Skeletal muscle tissue (tissue), 4 donors: ENCODE data around the gene CCL25. TPM values are rescaled to one million over a fixed set of nuclear protein-coding genes. Genes with fewer than 3 reads are reported as not detected.
"Not testable (repeated sequence)": the region's sequence is repeated elsewhere in the genome, so short reads cannot be mapped to it uniquely, and the experiment has no call there.

Experiments
- H3K27ac ChIP-seq: one replicate; pipeline ENCODE4 v1.7.0; 2013; ENCODE audit warnings: mild to moderate bottlenecking, low read depth, low read length, inconsistent platforms
- H3K27me3 ChIP-seq, 3 donors: one replicate each; pipeline ENCODE4 v1.7.0; 2013; ENCODE audit warnings: low read length in 3 of 3; ENCODE audit not compliant: control insufficient read depth in 3 of 3, insufficient read depth in 3 of 3
- H3K36me3 ChIP-seq, 3 donors: one replicate each; pipeline ENCODE4 v1.7.0; 2013; ENCODE audit warnings: low read length in 3 of 3; ENCODE audit not compliant: control insufficient read depth in 3 of 3, insufficient read depth in 3 of 3
- H3K4me1 ChIP-seq, 3 donors: one replicate each; pipeline ENCODE4 v1.7.0; 2013; ENCODE audit warnings: low read length in 3 of 3, mild to moderate bottlenecking in 3 of 3; ENCODE audit not compliant: control insufficient read depth in 3 of 3, insufficient read depth in 3 of 3
- H3K4me3 ChIP-seq, 3 donors: one replicate each; pipeline ENCODE4 v1.7.0; 2013; ENCODE audit warnings: low read length in 3 of 3
- H3K9ac ChIP-seq, 3 donors: one replicate each; pipeline ENCODE4 v1.7.0; 2013; ENCODE audit warnings: low read length in 3 of 3, mild to moderate bottlenecking in 3 of 3, moderate library complexity in 2 of 3, low read depth in 1 of 3
- H3K9me3 ChIP-seq, 3 donors: one replicate each; pipeline ENCODE4 v1.7.0; 2013; ENCODE audit warnings: low read length in 3 of 3; ENCODE audit not compliant: control insufficient read depth in 3 of 3
- total RNA-seq: library from RNA; depleted of rRNA; stranded (reverse); fragments of >200 nt; gene quantifications from one replicate; pipeline ENCODE4 v1.2.3, GENCODE V29; 2014
- donor health status: Osteomylitis.

CCL25 gene
- total RNA-seq, 1 donor from 2014 or later, result not detected

- no peaks in the 10 kb centered on the region for H3K9me3 ChIP-seq
- no peaks in the 10 kb centered on the region for H3K4me1 ChIP-seq
- no peaks in the 10 kb centered on the region for H3K36me3 ChIP-seq
- no peak overlapping the region for H3K27ac ChIP-seq
- H3K4me3 ChIP-seq, result no peak overlapping the region
- peaks cover 0 to 8% (median 0%) of the 10 kb centered on the region in 3 donors for H3K27me3 ChIP-seq
- H3K9ac ChIP-seq, result no peak overlapping the region
Measured at GRCh38 chr19:8025316-8025715, 27.2 kb upstream of the CCL25 start.

DNA sequence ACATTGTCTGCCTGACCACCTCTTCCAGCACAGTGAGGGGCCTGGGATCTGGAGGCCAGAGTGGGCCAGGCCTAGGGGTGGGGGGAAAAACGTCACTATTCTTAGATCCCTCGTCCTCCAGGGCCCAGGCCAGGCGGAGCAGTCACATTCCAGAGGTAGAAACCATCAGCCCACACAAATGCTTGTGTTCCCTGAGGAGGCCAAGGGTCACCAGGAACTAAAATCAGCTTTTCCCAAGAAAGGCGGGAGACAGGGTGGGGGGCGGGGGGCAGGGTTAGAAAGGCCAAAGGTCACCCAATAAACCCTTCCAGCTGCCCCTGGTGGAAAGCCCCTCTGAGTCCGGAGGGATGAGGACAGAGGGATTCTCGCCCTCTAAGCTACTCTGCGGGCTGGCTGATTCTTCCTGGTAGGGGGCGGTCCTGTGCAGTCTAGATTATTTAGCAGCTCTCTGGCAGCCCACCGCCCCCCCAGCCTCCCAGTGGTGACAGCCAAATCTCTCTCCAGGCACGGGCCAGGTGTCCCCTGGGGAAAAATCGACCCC, 23.5 kb upstream of the CCL25 start:
- H3K9me3 ChIP-seq, result no peaks in the 10 kb centered on the region
- H3K27me3 ChIP-seq, result peaks cover 0 to 8% (median under 1%) of the 10 kb centered on the region in 3 donors
- H3K9ac ChIP-seq, result no peak overlapping the region
- H3K36me3 ChIP-seq, result no peaks in the 10 kb centered on the region
- no peak overlapping the region for H3K4me3 ChIP-seq
- no peaks in the 10 kb centered on the region for H3K4me1 ChIP-seq
- no peak overlapping the region for H3K27ac ChIP-seq

- Histone ChIP-seq H3K4me3 (no peak overlapping the region), H3K36me3 (no peaks in the 10 kb centered on the region), H3K27me3 (peaks cover 0 to 8% (median 2%) of the 10 kb centered on the region in 3 donors), H3K9ac (no peak overlapping the region), H3K4me1 (no peaks in the 10 kb centered on the region), H3K27ac (no peak overlapping the region), H3K9me3 (no peaks in the 10 kb centered on the region)
Measured at GRCh38 chr19:8030960-8031359, 21.6 kb upstream of the CCL25 start.

GRCh38 chr19:8033287-8034177, 19.0 kb upstream of the CCL25 start:
- not testable (repeated sequence) for H3K36me3 ChIP-seq, H3K4me1 ChIP-seq, H3K9ac ChIP-seq, H3K27me3 ChIP-seq, H3K9me3 ChIP-seq, H3K4me3 ChIP-seq, H3K27ac ChIP-seq

- H3K9me3 ChIP-seq, result no peaks in the 10 kb centered on the region
- no peak overlapping the region for H3K4me3 ChIP-seq
- H3K36me3 ChIP-seq, result no peaks in the 10 kb centered on the region
- no peak overlapping the region for H3K27ac ChIP-seq
- H3K27me3 ChIP-seq, result peaks cover 0 to 8% (median 2%) of the 10 kb centered on the region in 3 donors
- H3K4me1 ChIP-seq, result peaks cover 0 to 6% (median 4%) of the 10 kb centered on the region in 3 donors
- no peak overlapping the region for H3K9ac ChIP-seq
Measured at GRCh38 chr19:8034178-8034525, 18.4 kb upstream of the CCL25 start.

DNA sequence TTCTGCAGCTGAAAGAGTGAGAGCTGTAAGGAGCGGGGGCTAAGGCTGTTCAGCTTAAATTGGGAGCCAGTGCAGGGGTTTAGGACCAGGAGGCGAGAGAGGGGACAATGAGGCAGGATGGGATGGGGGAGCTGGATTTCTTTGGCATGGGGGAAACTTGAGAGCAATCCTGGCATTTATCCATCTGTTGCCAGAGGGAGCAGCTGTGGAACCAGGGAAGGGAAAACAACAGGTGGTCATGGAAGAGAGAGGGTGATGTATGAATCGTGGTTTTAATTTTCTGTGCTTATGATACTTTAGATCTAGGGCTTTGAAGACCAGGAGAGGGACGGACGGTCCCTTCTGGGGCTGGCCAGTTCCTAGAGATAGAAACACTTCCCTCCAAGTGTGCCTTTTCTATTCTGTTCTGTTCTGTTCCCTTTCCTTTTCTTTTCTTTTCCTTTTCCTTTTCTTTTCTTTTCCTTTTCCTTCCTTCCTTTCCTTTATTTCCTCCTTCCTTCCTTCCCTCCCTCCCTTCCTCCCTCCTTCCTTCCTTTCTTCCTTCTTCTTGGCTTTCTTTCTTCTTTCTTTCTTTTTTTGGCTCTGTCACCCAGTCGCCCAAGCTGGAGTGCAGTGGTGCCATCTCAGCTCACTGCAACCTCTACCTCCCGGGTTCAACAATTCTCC, 16.0 kb upstream of the CCL25 start:
- H3K27ac ChIP-seq, result no peak overlapping the region
- H3K27me3 ChIP-seq, result peaks cover 2 to 5% (median 2%) of the 10 kb centered on the region in 3 donors

GRCh38 chr19:8038815-8039214, 13.7 kb upstream of the CCL25 start:
- no peaks in the 10 kb centered on the region for H3K36me3 ChIP-seq
- no peak overlapping the region for H3K9ac ChIP-seq
- no peak overlapping the region for H3K27ac ChIP-seq
- no peaks in the 10 kb centered on the region for H3K9me3 ChIP-seq
- peaks cover 0 to 6% (median 4%) of the 10 kb centered on the region in 3 donors for H3K4me1 ChIP-seq
- no peak overlapping the region for H3K4me3 ChIP-seq
- H3K27me3 ChIP-seq, result peaks cover 2 to 7% (median 5%) of the 10 kb centered on the region in 3 donors

More for the DNA sequence above, 16.0 kb upstream of the CCL25 start:
- H3K9ac ChIP-seq, result no peak overlapping the region
- H3K9me3 ChIP-seq, result no peaks in the 10 kb centered on the region
- no peak overlapping the region for H3K4me3 ChIP-seq
- no peaks in the 10 kb centered on the region for H3K36me3 ChIP-seq
- H3K4me1 ChIP-seq, result peaks cover 0 to 6% (median 4%) of the 10 kb centered on the region in 3 donors

- Histone ChIP-seq H3K27me3 (peaks cover 0 to 7% (median 5%) of the 10 kb centered on the region in 3 donors), H3K4me3 (no peak overlapping the region), H3K4me1 (peaks cover 0 to 6% (median 4%) of the 10 kb centered on the region in 3 donors), H3K27ac (no peak overlapping the region), H3K9ac (no peak overlapping the region), H3K36me3 (no peaks in the 10 kb centered on the region), H3K9me3 (no peaks in the 10 kb centered on the region)
Measured at GRCh38 chr19:8039231-8039630, 13.3 kb upstream of the CCL25 start.

GRCh38 chr19:8041531-8041931, 11.0 kb upstream of the CCL25 start:
- Histone ChIP-seq H3K4me1 (peaks cover 0 to 2% (median under 1%) of the 10 kb centered on the region in 3 donors), H3K9me3 (no peaks in the 10 kb centered on the region), H3K27ac (no peak overlapping the region), H3K4me3 (no peak overlapping the region), H3K27me3 (peaks cover 0 to 7% (median 5%) of the 10 kb centered on the region in 3 donors), H3K36me3 (no peaks in the 10 kb centered on the region), H3K9ac (no peak overlapping the region)

GRCh38 chr19:8042900-8043299, 9.7 kb upstream of the CCL25 start:
- Histone ChIP-seq H3K27me3 (peaks cover 0 to 7% (median 7%) of the 10 kb centered on the region in 3 donors), H3K4me1 (no peaks in the 10 kb centered on the region), H3K36me3 (no peaks in the 10 kb centered on the region), H3K9ac (no peak overlapping the region), H3K27ac (no peak overlapping the region), H3K9me3 (no peaks in the 10 kb centered on the region), H3K4me3 (no peak overlapping the region)
